ENCODE measurements around the gene RABEP1. TPM values are rescaled to one million over a fixed set of nuclear protein-coding genes. Genes with fewer than 3 reads are reported as not detected.
A peak's percentile ranks its signal among the peaks of the same experiment; 100 is the strongest.

The RABEP1 gene
- total and polyA plus RNA-seq, 9 of the 15 experiments (the other 6 are each of a cell fraction or from before 2014, with no cell fraction given): 8.2 to 38.9 (median 30.3) TPM

GRCh38 chr17:5419356-5419958, 137.4 kb downstream of the RABEP1 start, which contains the start of gene NUP88 (continued):
- TF ChIP-seq ZNF589 (CRISPR knock-in tag; IDR thresholded peaks at IDR 0.05; ENCODE audit: low read depth): no peak
- TF ChIP-seq CREM (IDR thresholded peaks at IDR 0.05; ENCODE audit: low read depth): peak; percentile 29
- peak; percentile 57; the same call in 1 of the 2 replicates for TF ChIP-seq ATF7 (IDR thresholded peaks at IDR 0.05)
- no peak for TF ChIP-seq ZNF124 (CRISPR knock-in tag; IDR thresholded peaks at IDR 0.05)
- TF ChIP-seq SRSF7 (optimal IDR thresholded peaks at IDR 0.05; ENCODE audit: low read depth, low read length): no peak
- no peak for TF ChIP-seq RFX5 (IDR thresholded peaks at IDR 0.05; ENCODE audit: low read depth, low read length)
- TF ChIP-seq POLR2H (tag; IDR thresholded peaks at IDR 0.05; ENCODE audit: low read depth): peak; percentile 54; the same call in 1 of the 2 replicates
- TF ChIP-seq HDGF (IDR thresholded peaks at IDR 0.05): no peak
- TF ChIP-seq PRPF4 (IDR thresholded peaks at IDR 0.05; ENCODE audit: insufficient read depth, low read depth, low read length, poor library complexity, severe bottlenecking): no peak
- TF ChIP-seq ZNF12 (CRISPR knock-in tag; IDR thresholded peaks at IDR 0.05): no peak
- no peak for TF ChIP-seq LARP7 (IDR thresholded peaks at IDR 0.05)
- peak; percentile 97 for TF ChIP-seq L3MBTL2 (IDR thresholded peaks at IDR 0.05)
- TF ChIP-seq CTCFL (IDR thresholded peaks at IDR 0.05; ENCODE audit: borderline replicate concordance, insufficient read depth, low read depth, low read length, poor library complexity, severe bottlenecking): no peak
- no peak for TF ChIP-seq ZBTB5 (IDR thresholded peaks at IDR 0.05)
- TF ChIP-seq STAT5A (IDR thresholded peaks at IDR 0.05; ENCODE audit: borderline replicate concordance, low read length): no peak
- no peak for TF ChIP-seq MEIS2 (IDR thresholded peaks at IDR 0.05; ENCODE audit: partially characterized antibody)
- TF ChIP-seq YY1 (IDR thresholded peaks at IDR 0.05; ENCODE audit: borderline replicate concordance in 1 of 3, control insufficient read depth in 1 of 3, extremely low read depth in 1 of 3, insufficient read depth in 3 of 3, insufficient read length in 1 of 3, insufficient replicate concordance in 2 of 3, low read depth in 1 of 3, low read length in 2 of 3): peak; percentile 80 to 96 (median 95)
- no peak for TF ChIP-seq RUNX1 (IDR thresholded peaks at IDR 0.05; ENCODE audit: low read depth)
- TF ChIP-seq, protein P1, sequence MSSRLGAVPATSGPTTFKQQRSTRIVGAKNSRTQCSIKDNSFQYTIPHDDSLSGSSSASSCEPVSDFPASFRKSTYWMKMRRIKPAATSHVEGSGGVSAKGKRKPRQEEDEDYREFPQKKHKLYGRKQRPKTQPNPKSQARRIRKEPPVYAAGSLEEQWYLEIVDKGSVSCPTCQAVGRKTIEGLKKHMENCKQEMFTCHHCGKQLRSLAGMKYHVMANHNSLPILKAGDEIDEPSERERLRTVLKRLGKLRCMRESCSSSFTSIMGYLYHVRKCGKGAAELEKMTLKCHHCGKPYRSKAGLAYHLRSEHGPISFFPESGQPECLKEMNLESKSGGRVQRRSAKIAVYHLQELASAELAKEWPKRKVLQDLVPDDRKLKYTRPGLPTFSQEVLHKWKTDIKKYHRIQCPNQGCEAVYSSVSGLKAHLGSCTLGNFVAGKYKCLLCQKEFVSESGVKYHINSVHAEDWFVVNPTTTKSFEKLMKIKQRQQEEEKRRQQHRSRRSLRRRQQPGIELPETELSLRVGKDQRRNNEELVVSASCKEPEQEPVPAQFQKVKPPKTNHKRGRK (tag; IDR thresholded peaks at IDR 0.05): no peak
- TF ChIP-seq FOXA1 (IDR thresholded peaks at IDR 0.05; ENCODE audit: borderline replicate concordance): no peak
- TF ChIP-seq SIRT6 (IDR thresholded peaks at IDR 0.05; ENCODE audit: low read depth, low read length): no peak
- TF ChIP-seq ZNF449 (CRISPR knock-in tag; IDR thresholded peaks at IDR 0.05): no peak

Data from K562 (cell line).